ENCODE measurements around the gene TGFB1I1.

The TGFB1I1 gene

GRCh38 chr16:31471875-31472708 lies at the start of gene TGFB1I1:
Gene TGFB1I1 (plus strand): TSS chr16:31472152. CDS start chr16:31472189, 37 bp downstream.
- no peak within 1 kb of the TSS for H3K4me2 ChIP-seq (ENCODE audit: low read length)
- H4K20me1 ChIP-seq (ENCODE audit: insufficient read depth, low read length) = no peaks in the 10 kb centered on the region
- H3K9ac ChIP-seq (ENCODE audit: low read length) = no peak within 1 kb of the TSS
- 0 out of 2 replicates have a peak, but pooled peaks cover 3% of the 10 kb centered on the region for H3K4me1 ChIP-seq (ENCODE audit: low read length)
- no peak within 1 kb of the TSS for H3K4me3 ChIP-seq (ENCODE audit: low read length)
- no peak within 1 kb of the TSS for H2AFZ ChIP-seq (ENCODE audit: low read depth, low read length)
- no peaks in the 10 kb centered on the region for H3K79me2 ChIP-seq (ENCODE audit: low read length)
- TF ChIP-seq EZH2phosphoT487 (IDR thresholded peaks at IDR 0.05; ENCODE audit: low read depth) (no peak), CTCF (IDR thresholded peaks at IDR 0.05; ENCODE audit: low read depth, low read length) (no peak)
- no peaks in the 10 kb centered on the region for H3K36me3 ChIP-seq (replicated peaks; ENCODE audit: low read depth, low read length)
- no peaks in the 10 kb centered on the region for H3K27me3 ChIP-seq (ENCODE audit: low read depth, low read length)
- no peaks in the 10 kb centered on the region for H3K9me3 ChIP-seq (ENCODE audit: insufficient read depth, low read length)
- no peak within 1 kb of the TSS for H3K27ac ChIP-seq (ENCODE audit: low read length)

- no peaks in the 10 kb centered on the region for H3K79me2 ChIP-seq (ENCODE audit: low read length)
- no peak overlapping the region for H3K27ac ChIP-seq (ENCODE audit: low read length)
- no peaks in the 10 kb centered on the region for H3K9me3 ChIP-seq (ENCODE audit: insufficient read depth, low read length)
- no peaks in the 10 kb centered on the region for H3K36me3 ChIP-seq (replicated peaks; ENCODE audit: low read depth, low read length)
- no peaks in the 10 kb centered on the region for H4K20me1 ChIP-seq (ENCODE audit: insufficient read depth, low read length)
- H3K9ac ChIP-seq (ENCODE audit: low read length) = no peak overlapping the region
- H3K4me1 ChIP-seq (ENCODE audit: low read length) = no peaks in the 10 kb centered on the region
- H3K4me3 ChIP-seq (ENCODE audit: low read length) = no peak overlapping the region
- 0 out of 2 replicates have a peak, but pooled peaks cover 4% of the 10 kb centered on the region for H3K27me3 ChIP-seq (ENCODE audit: low read depth, low read length)
- no peak overlapping the region for H2AFZ ChIP-seq (ENCODE audit: low read depth, low read length)
- H3K4me2 ChIP-seq (ENCODE audit: low read length) = no peak overlapping the region
- TF ChIP-seq CTCF (IDR thresholded peaks at IDR 0.05; ENCODE audit: low read depth, low read length) (no peak), EZH2phosphoT487 (IDR thresholded peaks at IDR 0.05; ENCODE audit: low read depth) (no peak)
Measured at GRCh38 chr16:31423241-31423640, 48.7 kb upstream of the TGFB1I1 start.

GRCh38 chr16:31423801-31424200 lies 48.2 kb upstream of the TGFB1I1 start:
- Histone ChIP-seq H3K9me3 (ENCODE audit: insufficient read depth, low read length) (no peaks in the 10 kb centered on the region), H3K27ac (ENCODE audit: low read length) (no peak overlapping the region), H3K27me3 (ENCODE audit: low read depth, low read length) (0 out of 2 replicates have a peak, but pooled peaks cover 4% of the 10 kb centered on the region), H2AFZ (ENCODE audit: low read depth, low read length) (no peak overlapping the region), H3K36me3 (replicated peaks; ENCODE audit: low read depth, low read length) (no peaks in the 10 kb centered on the region), H3K4me2 (ENCODE audit: low read length) (no peak overlapping the region), H3K4me1 (ENCODE audit: low read length) (no peaks in the 10 kb centered on the region), H3K79me2 (ENCODE audit: low read length) (no peaks in the 10 kb centered on the region), H4K20me1 (ENCODE audit: insufficient read depth, low read length) (no peaks in the 10 kb centered on the region), H3K4me3 (ENCODE audit: low read length) (no peak overlapping the region), H3K9ac (ENCODE audit: low read length) (no peak overlapping the region)
- TF ChIP-seq CTCF (IDR thresholded peaks at IDR 0.05; ENCODE audit: low read depth, low read length) (no peak), EZH2phosphoT487 (IDR thresholded peaks at IDR 0.05; ENCODE audit: low read depth) (no peak)

- no peak overlapping the region for H2AFZ ChIP-seq (ENCODE audit: low read depth, low read length)
- H3K4me2 ChIP-seq (ENCODE audit: low read length) = no peak overlapping the region
- no peak overlapping the region for H3K4me3 ChIP-seq (ENCODE audit: low read length)
- no peaks in the 10 kb centered on the region for H3K4me1 ChIP-seq (ENCODE audit: low read length)
- 0 out of 2 replicates have a peak, but pooled peaks cover 4% of the 10 kb centered on the region for H3K27me3 ChIP-seq (ENCODE audit: low read depth, low read length)
- H3K9me3 ChIP-seq (ENCODE audit: insufficient read depth, low read length) = no peaks in the 10 kb centered on the region
- H3K9ac ChIP-seq (ENCODE audit: low read length) = no peak overlapping the region
- no peaks in the 10 kb centered on the region for H3K36me3 ChIP-seq (replicated peaks; ENCODE audit: low read depth, low read length)
- H3K27ac ChIP-seq (ENCODE audit: low read length) = no peak overlapping the region
- H3K79me2 ChIP-seq (ENCODE audit: low read length) = no peaks in the 10 kb centered on the region
- TF ChIP-seq CTCF (IDR thresholded peaks at IDR 0.05; ENCODE audit: low read depth, low read length) = no peak
- H4K20me1 ChIP-seq (ENCODE audit: insufficient read depth, low read length) = no peaks in the 10 kb centered on the region
Measured at GRCh38 chr16:31427441-31428278, 44.3 kb upstream of the TGFB1I1 start.
